Esophagus squamous epithelium (tissue), 5 donors: ENCODE measurements around the gene MCM9. TPM values are rescaled to one million over a fixed set of nuclear protein-coding genes. Genes with fewer than 3 reads are reported as not detected.

Experiments used
- DNase-seq: peaks from one replicate; lab custom pipeline; 2025; lab: John Stamatoyannopoulos, UW
- H3K27ac ChIP-seq, 4 donors: fragments of 200-600 bp; sonication (generic); one replicate each; pipeline ENCODE4 v1.5.1; 2016 to 2019; ENCODE audit warnings: mild to moderate bottlenecking in 1 of 4
- H3K27me3 ChIP-seq, 4 donors: fragments of 200-600 bp; sonication (generic); 1 replicate in 3 of 4; 2 replicates in 1 of 4; pipeline versions ENCODE4 v1.5.1 to v1.6.0; 2017 to 2021; ENCODE audit warnings: antibody characterized with exemption in 1 of 4
- H3K36me3 ChIP-seq, 3 donors: fragments of 200-600 bp; sonication (generic); one replicate each; pipeline ENCODE4 v1.5.1; 2016 to 2019
- H3K4me1 ChIP-seq, 3 donors: fragments of 200-600 bp; sonication (generic); one replicate each; pipeline ENCODE4 v1.5.1; 2017 to 2019
- H3K4me3 ChIP-seq, 4 donors: fragments of 200-600 bp; sonication (generic); 1 replicate in 3 of 4; 2 replicates in 1 of 4; pipeline ENCODE4 v1.5.1; 2016 to 2019; ENCODE audit warnings: mild to moderate bottlenecking in 2 of 4, moderate library complexity in 1 of 4
- H3K9me3 ChIP-seq, 3 donors: fragments of 200-600 bp; sonication (generic); one replicate each; pipeline ENCODE4 v1.5.1; 2016 to 2019
- POLR2A ChIP-seq, 4 donors: fragments of 450-650 bp; IDR thresholded peaks; one replicate each; pipeline ENCODE4 v1.6.1; 2017; ENCODE audit warnings: antibody characterized with exemption in 4 of 4, mild to moderate bottlenecking in 4 of 4, moderate library complexity in 3 of 4
- WGBS, 2 donors: methylation state at CpG; one replicate each; pipeline ENCODE4 v1.1.5; 2018; 5-methylcytosine and 5-hydroxymethylcytosine counted together
- intact Hi-C: fragments of 100-400 bp; cut with DNase I; formaldehyde crosslinking; loops from one replicate; pipeline ENCODE4 v1.15.0; 2022
- total RNA-seq, 4 donors: library from RNA; depleted of rRNA; stranded (reverse); fragments of >200 nt; gene quantifications; one replicate each; pipeline ENCODE4 v1.1.0, GENCODE V29; 2016
- TF ChIP-seq, protein P1 (sequence below), 6 experiments: fragments of 450-650 bp in 4 of 6; fragments of 200-600 bp in 2 of 6; sonication (generic) in 2 of 6; IDR thresholded peaks; one replicate each; pipeline ENCODE4 v1.5.1; 2016 to 2019; ENCODE audit warnings: antibody characterized with exemption in 6 of 6, mild to moderate bottlenecking in 4 of 6, moderate library complexity in 4 of 6
- donor health status: DM: yes; HTN: yes; CAD: no.

Gene MCM9
- total RNA-seq, 4 donors from 2014 or later, result 11.1 to 22.3 (median 15.1) TPM

- Histone ChIP-seq H3K36me3 (peaks cover 0 to 20% (median 0%) of the 10 kb centered on the region in 3 donors), H3K4me1 (peaks cover 0 to 14% (median 12%) of the 10 kb centered on the region in 3 donors), H3K4me3 (no peak overlapping the region), H3K27me3 (no peaks in the 10 kb centered on the region), H3K9me3 (no peaks in the 10 kb centered on the region), H3K27ac (no peak overlapping the region)
- intact Hi-C loops, result no loop called here
- WGBS, 2 donors, result 38 to 46% methylated on average over 7 of the region's 7 CpGs
- DNase-seq, result no peak
- TF ChIP-seq POLR2A (IDR thresholded peaks at IDR 0.05), result no peak
- TF ChIP-seq, protein P1, sequence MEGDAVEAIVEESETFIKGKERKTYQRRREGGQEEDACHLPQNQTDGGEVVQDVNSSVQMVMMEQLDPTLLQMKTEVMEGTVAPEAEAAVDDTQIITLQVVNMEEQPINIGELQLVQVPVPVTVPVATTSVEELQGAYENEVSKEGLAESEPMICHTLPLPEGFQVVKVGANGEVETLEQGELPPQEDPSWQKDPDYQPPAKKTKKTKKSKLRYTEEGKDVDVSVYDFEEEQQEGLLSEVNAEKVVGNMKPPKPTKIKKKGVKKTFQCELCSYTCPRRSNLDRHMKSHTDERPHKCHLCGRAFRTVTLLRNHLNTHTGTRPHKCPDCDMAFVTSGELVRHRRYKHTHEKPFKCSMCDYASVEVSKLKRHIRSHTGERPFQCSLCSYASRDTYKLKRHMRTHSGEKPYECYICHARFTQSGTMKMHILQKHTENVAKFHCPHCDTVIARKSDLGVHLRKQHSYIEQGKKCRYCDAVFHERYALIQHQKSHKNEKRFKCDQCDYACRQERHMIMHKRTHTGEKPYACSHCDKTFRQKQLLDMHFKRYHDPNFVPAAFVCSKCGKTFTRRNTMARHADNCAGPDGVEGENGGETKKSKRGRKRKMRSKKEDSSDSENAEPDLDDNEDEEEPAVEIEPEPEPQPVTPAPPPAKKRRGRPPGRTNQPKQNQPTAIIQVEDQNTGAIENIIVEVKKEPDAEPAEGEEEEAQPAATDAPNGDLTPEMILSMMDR (IDR thresholded peaks at IDR 0.05), result no peak
These were observed 70.4 kb downstream of the MCM9 start for GRCh38 chr6:118864341-118865099.

DNA sequence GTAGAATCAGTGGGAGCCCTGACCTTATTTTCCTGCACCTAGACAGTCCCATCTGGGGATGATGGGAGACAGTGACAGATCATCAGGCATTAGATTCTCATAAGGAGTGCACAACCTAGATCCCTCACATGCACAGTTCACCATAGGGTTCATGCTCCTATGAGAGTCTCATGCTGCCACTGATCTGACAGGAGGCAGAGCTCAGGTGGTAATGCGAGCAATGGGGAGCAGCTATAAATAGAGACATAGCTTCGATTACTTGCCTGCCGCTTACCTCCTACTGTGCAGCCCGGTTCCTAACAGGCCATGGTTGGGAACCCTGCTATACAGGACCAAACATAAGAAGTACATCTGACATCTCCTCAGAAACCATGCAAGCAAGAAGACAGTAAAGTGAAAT, 72.5 kb downstream of the MCM9 start:
- TF ChIP-seq POLR2A (IDR thresholded peaks at IDR 0.05), result no peak
- TF ChIP-seq, protein P1 (IDR thresholded peaks at IDR 0.05), result no peak
- H3K9me3 ChIP-seq, result no peaks in the 10 kb centered on the region
- H3K36me3 ChIP-seq, result peaks cover 0 to 20% (median 0%) of the 10 kb centered on the region in 3 donors
- intact Hi-C loops, result no loop called here
- WGBS, 2 donors, result 93% methylated on average over 3 to 4 of the region's 4 CpGs
- H3K27me3 ChIP-seq, result no peaks in the 10 kb centered on the region
- peaks cover 0 to 14% (median 12%) of the 10 kb centered on the region in 3 donors for H3K4me1 ChIP-seq
- no peak for DNase-seq
- H3K27ac ChIP-seq, result no peak overlapping the region
- H3K4me3 ChIP-seq, result no peak overlapping the region

DNA sequence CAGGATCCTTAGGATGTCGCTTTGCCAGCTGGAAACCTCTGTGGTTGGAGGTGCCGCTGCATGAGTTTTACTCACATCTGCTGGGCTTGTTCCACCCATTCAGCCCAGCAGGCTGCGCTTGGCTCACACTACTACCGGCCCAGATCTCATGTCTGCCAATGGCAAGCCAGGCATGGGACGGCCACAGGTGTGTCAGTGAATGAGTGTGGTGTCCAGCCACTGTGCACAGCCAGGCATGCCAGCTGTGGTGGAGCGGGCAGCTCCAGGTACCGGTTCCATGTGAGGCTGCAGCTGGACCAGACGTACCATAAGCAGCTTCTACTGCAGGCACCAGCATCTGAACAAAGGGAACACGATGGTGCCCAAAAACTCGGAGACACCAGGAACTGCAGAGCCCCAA, 74.1 kb downstream of the MCM9 start:
- Histone ChIP-seq H3K36me3 (peaks cover 0 to 20% (median 0%) of the 10 kb centered on the region in 3 donors), H3K4me1 (peaks cover 0 to 14% (median 12%) of the 10 kb centered on the region in 3 donors), H3K27me3 (no peaks in the 10 kb centered on the region), H3K27ac (no peak overlapping the region), H3K9me3 (no peaks in the 10 kb centered on the region), H3K4me3 (no peak overlapping the region)
- DNase-seq, result no peak
- TF ChIP-seq, protein P1 (IDR thresholded peaks at IDR 0.05), result no peak
- no peak for TF ChIP-seq POLR2A (IDR thresholded peaks at IDR 0.05)
- 93 to 95% methylated on average over 3 to 9 of the region's 10 CpGs for WGBS, 2 donors
- intact Hi-C loops, result no loop called here

- Histone ChIP-seq H3K4me3 (no peak overlapping the region), H3K9me3 (no peaks in the 10 kb centered on the region), H3K4me1 (peaks cover 0 to 19% (median 9%) of the 10 kb centered on the region in 3 donors), H3K36me3 (peaks cover 0 to 20% (median 0%) of the 10 kb centered on the region in 3 donors), H3K27me3 (no peaks in the 10 kb centered on the region), H3K27ac (no peak overlapping the region)
- DNase-seq, result no peak
- WGBS, 2 donors, result 90 to 92% methylated on average over 1 of the region's 1 CpG
- intact Hi-C loops, result no loop called here
- TF ChIP-seq, protein P1 (IDR thresholded peaks at IDR 0.05), result no peak
- TF ChIP-seq POLR2A (IDR thresholded peaks at IDR 0.05), result no peak
These were observed 74.6 kb downstream of the MCM9 start for GRCh38 chr6:118860363-118860762.

GRCh38 chr6:118859517-118860064, 75.4 kb downstream of the MCM9 start:
- no peak for TF ChIP-seq POLR2A (IDR thresholded peaks at IDR 0.05)
- TF ChIP-seq, protein P1 (IDR thresholded peaks at IDR 0.05), result no peak
- H3K4me1 ChIP-seq, result peaks cover 0 to 13% (median 2%) of the 10 kb centered on the region in 3 donors
- no peak for DNase-seq
- WGBS, 2 donors, result 71 to 73% methylated on average over 3 of the region's 3 CpGs
- H3K4me3 ChIP-seq, result no peak overlapping the region
- no peaks in the 10 kb centered on the region for H3K9me3 ChIP-seq
- H3K27me3 ChIP-seq, result no peaks in the 10 kb centered on the region
- intact Hi-C loops, result no loop called here
- H3K36me3 ChIP-seq, result peaks cover 0 to 20% (median 0%) of the 10 kb centered on the region in 3 donors
- H3K27ac ChIP-seq, result no peak overlapping the region
